HG03575 (cell line): ENCODE measurements around the gene INTS1.

Experiments
- ATAC-seq: cut with Tn5 transposase; IDR thresholded peaks from one replicate; pipeline ENCODE4 v1.9.1; 2021; ENCODE audit not compliant: unreplicated experiment, insufficient number of reproducible peaks, low FRiP score; ENCODE audit errors: extremely low read depth

The INTS1 gene

GRCh38 chr7:1495564-1496242, 8.5 kb downstream of the INTS1 start:
- ATAC-seq = no peak

GRCh38 chr7:1494866-1495563, 9.2 kb downstream of the INTS1 start:
- no peak for ATAC-seq

- no peak for ATAC-seq
Measured at GRCh38 chr7:1494447-1494846, 9.7 kb downstream of the INTS1 start.

- no peak for ATAC-seq
Measured at GRCh38 chr7:1493571-1493970, 10.6 kb downstream of the INTS1 start.

GRCh38 chr7:1493129-1493528, 11.1 kb downstream of the INTS1 start:
- ATAC-seq = no peak

- no peak for ATAC-seq
Measured at GRCh38 chr7:1492640-1493039, 11.5 kb downstream of the INTS1 start.

GRCh38 chr7:1492221-1492620, 12.0 kb downstream of the INTS1 start:
- no peak for ATAC-seq

- no peak for ATAC-seq
Measured at GRCh38 chr7:1490837-1491236, 13.4 kb downstream of the INTS1 start.

- ATAC-seq = no peak
Measured at GRCh38 chr7:1489336-1489735, 14.9 kb downstream of the INTS1 start.

GRCh38 chr7:1488016-1488415, 16.2 kb downstream of the INTS1 start:
- ATAC-seq = no peak

- ATAC-seq = no peak
Measured at GRCh38 chr7:1487466-1487865, 16.7 kb downstream of the INTS1 start.

- no peak for ATAC-seq
Measured at GRCh38 chr7:1486571-1486970, 17.6 kb downstream of the INTS1 start.

- ATAC-seq = no peak
Measured at GRCh38 chr7:1485156-1485555, 19.0 kb downstream of the INTS1 start.

GRCh38 chr7:1484569-1484968, 19.6 kb downstream of the INTS1 start:
- no peak for ATAC-seq

- ATAC-seq = no peak
Measured at GRCh38 chr7:1483536-1484505, 20.4 kb downstream of the INTS1 start.

GRCh38 chr7:1483079-1483478, 21.1 kb downstream of the INTS1 start:
- ATAC-seq = no peak

- ATAC-seq = no peak
Measured at GRCh38 chr7:1481300-1481699, 22.9 kb downstream of the INTS1 start.

- ATAC-seq = no peak
Measured at GRCh38 chr7:1480670-1481069, 23.5 kb downstream of the INTS1 start.

GRCh38 chr7:1479287-1479686, 24.9 kb downstream of the INTS1 start:
- ATAC-seq = no peak

GRCh38 chr7:1478480-1478879, 25.7 kb downstream of the INTS1 start:
- ATAC-seq = no peak
